IPS-NIHi11 (cell line): Measurements from ENCODE around the gene ACTA2.

Experiments
- DNase-seq: peaks from one replicate; pipeline ENCODE4 v3.0.0; 2012; ENCODE audit warnings: mixed read lengths, low spot score

Gene ACTA2

DNA sequence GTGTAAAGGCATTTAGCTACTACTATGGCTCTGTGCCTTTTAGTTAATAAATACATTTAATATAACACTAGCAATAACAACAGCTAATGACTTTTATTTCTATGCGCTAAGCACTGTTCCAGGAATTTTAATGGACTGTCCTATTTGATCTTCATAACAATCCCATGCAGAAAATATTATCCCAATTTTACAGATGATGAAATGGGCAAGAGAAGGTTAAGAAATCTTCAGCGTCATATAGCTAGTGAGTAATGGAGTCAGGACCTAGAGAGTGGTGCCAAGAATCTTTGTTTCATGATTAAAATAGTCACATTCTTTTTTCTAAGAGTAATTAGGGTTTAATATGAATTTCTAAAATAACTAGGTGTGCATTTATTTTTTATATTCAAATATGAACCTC is 32.4 kb downstream of the ACTA2 start:
- no peak for DNase-seq

DNA sequence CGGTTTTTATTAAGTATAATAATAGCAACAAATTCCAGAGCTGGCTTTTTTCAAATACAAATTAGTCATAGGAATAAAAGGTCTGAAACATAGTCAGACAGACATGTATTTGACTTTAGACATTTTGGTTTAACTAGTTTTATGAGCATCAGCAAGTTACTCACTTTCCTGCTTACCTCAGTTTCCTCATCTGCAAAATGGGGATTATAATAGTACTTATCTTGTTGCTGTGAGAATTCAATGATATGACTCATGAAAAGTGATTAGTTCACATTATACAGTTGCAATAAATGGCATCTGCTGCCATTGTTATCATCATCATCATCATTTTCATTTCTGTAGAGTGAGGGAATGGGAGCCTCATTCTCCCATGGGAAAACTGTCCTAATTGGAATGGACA is 33.5 kb downstream of the ACTA2 start:
- DNase-seq: no peak

DNA sequence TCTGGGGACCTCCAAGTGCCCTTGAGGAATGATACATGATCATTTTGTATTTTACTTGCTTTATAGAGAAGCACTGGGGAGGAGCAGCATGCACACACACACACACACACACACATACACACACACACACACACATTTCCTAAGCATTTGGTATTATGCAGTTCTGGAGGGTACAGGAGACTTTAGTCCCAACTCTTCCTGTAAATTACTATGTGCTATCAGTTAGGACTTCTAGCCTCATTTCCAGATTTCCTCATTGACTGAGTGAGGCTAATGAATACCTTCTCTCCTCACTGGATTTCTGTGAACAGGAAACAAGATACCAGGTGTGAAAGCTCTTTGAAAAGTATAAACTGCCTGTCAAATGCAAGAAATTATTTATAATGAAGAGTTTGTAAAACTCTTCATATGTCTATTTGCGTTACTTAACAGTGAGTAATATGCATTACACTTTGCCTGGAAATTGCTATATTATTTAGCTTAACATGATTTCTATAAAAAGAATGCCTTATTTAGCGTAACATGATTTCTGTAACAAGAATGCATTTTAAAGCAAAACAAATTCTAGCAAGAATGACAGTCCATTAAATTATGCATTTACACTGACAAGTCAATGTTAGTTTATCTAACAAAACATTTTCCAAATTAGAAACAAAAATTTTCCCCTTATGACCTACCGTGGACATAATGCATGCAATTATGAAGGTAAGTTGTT is 34.2 kb downstream of the ACTA2 start:
- no peak for DNase-seq

DNA sequence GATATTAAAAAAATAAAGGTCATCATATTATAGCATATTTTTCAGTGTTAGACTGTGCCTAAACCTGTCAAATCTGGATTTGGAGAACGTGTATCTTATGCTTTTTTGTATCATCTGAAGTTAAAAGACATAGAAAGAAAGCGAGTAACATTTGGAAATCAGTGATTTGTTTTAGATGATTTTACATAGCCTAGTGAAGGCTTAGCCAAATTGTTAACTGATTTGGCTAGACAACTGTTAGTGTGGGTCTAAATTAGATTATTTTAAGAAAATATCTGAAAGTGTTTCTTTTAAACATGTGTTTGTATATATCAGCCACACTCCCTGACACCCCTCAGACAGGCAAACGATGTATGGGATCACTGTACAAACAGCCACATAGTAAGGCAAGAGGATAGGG is 35.6 kb downstream of the ACTA2 start:
- DNase-seq: no peak

DNA sequence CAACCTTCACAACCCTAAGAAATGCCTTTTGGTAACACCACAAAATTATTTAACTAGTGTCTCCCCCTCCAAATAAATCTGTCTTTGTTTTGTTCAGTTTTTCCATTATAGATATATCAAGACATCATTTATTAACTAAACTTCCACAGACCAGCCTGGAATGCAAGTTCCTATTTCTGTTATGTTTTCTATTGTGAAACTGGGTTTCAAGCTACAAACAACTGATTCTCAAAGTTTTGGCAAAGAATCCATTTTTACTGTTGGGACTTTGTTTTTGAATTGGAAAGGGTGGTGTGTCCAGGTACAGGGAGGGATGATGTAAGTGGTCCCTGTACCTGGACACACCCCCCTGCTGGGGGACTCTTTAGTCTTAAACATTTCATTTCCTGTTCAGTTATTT is 36.3 kb downstream of the ACTA2 start:
- DNase-seq: no peak

DNA sequence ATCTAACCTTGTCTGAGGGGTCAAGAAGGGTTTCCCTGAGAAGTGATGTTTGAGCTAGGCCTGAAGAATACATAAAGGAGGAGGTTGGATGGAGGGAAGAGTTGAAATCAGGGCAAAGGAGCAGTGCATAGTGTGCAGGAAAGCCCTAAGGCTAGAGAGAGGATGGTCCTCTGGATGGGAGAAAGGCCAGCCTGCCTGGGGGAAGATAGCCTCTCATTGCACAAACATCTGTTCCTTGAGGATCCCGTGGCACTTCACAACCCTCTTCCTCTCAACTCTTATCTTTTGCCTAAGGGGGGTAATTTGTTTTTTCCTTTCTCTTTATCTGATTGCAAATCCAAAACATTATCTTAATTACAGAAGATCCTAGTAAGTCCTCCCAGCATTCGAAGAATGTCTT is 36.8 kb downstream of the ACTA2 start:
- no peak for DNase-seq

DNA sequence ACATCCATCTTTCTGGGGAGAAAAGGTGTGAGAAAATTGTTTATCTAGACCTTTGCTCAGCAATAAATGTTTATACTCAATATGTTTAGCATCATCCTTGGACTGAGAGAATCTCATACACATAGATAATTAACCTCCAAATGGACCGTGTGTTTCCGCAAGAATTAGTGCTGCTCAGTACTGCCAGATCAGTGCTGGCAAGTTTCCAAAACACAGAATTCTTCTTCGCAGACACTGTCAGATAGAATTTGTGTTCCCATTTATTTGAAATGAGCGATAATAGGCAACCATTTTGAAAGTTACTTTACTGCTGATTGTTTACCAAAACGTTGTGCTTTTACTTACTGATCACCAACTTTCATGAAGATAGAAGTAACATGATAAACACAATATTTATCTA is 38.8 kb downstream of the ACTA2 start:
- DNase-seq: no peak

DNA sequence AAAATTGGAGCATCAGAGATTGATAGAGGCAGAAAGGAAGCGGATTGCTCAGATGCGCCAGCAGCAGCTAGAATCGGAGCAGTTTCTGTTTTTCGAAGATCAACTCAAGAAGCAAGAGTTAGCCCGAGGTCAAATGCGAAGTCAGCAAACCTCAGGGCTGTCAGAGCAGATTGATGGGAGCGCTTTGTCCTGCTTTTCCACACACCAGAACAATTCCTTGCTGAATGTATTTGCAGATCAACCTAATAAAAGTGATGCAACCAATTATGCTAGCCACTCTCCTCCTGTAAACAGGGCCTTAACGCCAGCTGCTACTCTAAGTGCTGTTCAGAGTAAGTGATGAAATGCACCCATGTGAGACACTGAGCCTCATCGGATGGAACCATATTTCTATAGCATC is 39.4 kb downstream of the ACTA2 start:
- DNase-seq: no peak

DNA sequence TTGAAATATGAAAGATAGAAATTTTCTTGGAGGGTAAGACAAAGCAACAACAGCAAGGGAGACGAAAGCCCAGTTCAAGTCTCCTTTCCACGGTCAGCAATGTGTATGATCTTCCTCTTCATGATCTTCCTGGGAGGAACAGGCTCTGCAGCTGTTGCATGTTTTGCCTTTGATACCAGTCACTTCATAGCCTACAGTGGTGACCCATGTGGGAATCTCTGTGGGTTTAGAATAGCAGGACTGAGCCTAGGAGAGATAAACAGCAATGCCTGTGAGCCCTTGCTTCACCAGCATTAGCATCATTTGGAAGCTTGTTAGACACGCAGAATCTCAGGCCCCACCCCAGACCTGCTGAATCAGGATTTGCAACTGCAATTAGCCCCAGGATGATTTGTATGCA is 40.7 kb downstream of the ACTA2 start:
- no peak for DNase-seq

DNA sequence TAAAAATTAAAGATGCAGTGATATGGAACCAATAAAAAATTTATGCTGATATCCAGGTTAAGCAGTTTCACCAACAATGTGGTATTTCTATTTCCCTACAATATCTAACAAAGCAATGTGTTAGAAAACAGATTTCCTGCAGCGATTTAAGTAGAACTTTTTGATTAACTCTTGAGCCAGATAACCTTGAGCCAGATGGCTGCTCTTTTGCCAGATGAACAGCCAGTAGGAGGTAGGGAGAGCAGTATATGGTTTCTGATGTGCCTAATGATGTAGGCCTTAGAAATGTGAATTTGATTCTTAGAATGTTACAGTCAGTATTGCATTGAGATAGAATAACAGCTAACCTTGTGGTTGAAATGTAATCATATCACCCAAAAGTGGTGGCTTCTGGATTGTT is 41.5 kb downstream of the ACTA2 start:
- no peak for DNase-seq

DNA sequence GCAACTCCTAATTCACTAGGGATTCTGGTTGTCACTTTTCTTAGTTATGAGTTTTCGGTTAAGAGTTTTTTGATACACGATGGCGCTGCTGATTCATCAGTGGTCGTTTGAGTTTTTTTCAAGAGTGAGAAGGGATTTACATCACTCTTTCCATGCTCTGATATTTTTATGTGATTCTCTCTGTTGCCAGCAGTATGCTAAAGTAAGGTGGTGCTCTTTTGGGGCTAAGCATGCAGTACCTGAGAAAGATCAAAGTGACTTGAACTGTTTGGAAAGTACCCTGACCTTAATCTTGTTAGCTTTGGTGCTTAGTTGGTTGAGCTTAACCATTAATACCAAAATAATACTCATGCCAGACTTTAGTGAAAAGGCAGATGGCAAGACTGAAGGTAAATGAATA is 44.4 kb downstream of the ACTA2 start:
- DNase-seq: no peak

DNA sequence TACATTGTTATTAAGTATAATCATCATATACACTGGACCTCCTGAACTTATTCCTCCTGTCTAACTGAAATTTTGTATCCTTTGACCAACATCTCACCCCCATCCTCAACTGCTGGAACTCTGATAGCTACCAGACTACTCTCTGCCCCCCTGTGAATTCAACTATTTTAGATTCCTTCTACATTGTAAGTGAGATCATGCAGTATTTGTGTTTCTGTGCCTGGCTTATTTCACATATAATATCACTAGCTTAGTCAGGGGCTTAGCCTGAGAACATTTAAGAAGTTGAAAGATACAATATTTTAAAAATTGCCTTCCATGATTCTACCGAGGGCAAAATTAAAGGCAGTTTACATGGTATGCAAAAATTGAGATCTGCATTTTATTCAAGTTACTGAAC is 45.7 kb downstream of the ACTA2 start:
- DNase-seq: no peak

DNA sequence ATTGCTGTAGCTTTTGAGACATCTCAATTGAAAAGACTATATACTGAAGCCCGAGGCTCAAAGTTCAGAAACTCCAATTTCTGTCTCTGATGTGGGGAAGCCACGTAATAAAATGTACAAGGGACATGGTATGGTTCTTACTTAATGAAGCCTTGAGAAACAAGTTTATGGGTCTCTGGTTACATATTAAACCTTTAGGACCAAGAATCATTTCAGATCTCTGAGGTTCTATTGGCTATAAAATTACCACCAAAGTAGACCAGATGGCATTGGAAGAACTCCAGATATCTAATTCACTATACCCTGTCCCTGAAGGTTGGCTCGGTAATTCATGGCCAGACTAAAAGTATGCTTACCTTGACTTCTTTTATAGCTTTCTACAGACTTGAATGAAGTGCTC is 48.9 kb downstream of the ACTA2 start:
- no peak for DNase-seq

DNA sequence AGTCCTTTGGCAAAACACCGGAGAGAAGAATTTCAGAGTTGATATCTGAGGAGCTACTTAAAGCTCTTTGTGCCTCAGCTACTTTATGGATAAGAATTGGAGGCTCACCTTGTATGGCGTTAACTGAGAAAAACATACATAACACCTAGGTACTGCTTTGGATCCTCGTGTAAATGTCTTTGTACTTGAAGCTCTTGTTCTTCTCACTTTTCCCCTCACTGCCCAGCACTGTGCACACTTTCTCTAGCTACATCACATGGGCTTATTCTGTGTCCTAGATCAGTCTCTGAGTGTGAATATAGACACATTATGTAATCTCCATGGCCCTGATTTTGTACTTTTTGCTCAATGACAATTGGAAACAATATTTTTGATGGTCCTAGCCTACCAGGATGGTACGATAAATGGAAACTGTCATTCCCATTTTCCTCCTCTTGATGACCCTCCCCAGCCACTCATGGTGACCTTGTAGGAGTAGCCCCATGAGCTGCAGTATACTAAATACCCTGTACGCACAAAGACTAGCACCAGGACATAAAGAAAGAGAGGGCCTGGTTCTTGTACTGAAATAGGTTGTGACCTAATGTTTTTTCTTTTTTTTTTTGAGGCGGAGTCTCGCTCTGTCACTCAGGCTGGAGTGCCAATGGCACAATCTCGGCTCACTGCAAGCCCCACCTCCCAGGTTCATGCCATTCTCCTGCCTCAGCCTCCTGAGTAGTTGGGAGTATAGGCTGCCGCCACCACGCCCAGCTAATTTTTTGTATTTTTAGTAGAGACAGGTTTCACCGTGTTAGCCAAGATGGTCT is 50.4 kb downstream of the ACTA2 start:
- DNase-seq: no peak

DNA sequence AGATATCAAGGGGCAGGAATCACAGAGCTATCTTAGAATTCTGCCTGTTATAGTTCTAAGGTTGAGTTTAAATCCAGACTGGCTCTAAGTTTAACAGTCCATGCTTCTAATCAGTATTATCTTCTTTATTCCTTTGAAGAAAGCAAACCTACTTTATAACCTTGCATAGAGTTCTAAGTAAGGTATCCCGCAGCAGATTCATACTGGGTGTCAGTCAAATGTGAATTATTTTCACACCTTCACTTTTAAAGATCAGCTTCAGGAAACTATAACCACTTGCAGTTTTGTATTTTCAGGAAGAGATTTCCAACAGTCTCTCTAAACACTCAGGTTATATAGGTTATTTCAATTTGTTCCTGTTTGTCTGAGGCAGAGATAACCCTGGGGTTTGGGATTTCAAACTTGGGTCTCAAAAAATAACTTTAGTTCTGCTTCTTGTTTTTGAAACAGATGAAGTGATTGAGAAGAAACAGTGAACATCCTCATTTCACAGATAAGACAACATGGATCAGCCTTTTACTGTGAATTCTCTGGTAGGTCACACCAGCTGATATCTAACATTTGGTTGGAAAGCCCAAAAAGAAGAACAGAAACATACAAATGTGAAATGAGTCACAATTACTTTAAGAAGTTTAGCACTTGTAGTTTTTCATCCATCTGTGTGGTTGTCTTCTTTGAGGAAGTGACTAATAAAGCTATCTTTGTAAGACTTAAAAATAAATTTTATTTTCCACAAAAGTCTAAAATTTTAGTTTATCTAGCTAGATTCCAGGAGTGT is 51.2 kb downstream of the ACTA2 start:
- DNase-seq: no peak

DNA sequence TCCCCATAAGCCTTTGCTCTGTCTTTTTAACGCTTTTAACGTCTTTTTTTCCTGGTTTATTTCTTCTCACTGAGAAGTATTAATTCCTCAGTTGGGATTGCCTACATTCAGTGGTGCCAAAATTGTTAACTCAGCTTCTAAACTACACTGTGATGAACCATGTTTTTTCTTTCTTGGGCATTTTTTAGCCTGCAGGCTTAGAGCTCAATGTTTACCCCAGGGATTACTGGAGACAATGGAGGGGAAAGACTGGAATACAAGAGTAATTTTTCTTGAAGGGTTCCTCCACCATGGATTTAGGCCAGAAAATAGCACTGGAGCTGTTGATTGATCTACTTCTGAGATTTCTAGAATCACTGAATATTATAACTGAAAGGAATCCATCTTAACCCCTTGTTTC is 52.7 kb downstream of the ACTA2 start:
- DNase-seq: no peak

DNA sequence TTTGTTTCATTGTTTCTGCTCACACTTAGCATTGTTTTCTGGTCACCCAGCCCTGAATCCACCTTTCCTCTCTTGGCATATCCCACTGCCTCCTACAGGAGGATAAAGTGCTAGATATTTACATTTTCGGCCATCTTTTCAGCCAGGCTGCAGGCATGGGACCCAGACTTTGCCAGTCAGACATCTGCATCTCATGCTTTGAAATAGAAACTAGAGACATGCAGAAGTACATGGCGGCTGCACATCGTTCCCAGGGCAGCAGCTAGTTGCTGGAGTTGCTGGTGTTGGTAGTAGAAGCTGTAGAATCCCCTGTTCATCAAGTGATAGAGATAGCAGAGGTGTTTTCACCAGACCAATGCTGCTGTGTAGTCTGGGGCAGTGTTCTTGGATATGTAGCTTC is 53.8 kb downstream of the ACTA2 start:
- no peak for DNase-seq

DNA sequence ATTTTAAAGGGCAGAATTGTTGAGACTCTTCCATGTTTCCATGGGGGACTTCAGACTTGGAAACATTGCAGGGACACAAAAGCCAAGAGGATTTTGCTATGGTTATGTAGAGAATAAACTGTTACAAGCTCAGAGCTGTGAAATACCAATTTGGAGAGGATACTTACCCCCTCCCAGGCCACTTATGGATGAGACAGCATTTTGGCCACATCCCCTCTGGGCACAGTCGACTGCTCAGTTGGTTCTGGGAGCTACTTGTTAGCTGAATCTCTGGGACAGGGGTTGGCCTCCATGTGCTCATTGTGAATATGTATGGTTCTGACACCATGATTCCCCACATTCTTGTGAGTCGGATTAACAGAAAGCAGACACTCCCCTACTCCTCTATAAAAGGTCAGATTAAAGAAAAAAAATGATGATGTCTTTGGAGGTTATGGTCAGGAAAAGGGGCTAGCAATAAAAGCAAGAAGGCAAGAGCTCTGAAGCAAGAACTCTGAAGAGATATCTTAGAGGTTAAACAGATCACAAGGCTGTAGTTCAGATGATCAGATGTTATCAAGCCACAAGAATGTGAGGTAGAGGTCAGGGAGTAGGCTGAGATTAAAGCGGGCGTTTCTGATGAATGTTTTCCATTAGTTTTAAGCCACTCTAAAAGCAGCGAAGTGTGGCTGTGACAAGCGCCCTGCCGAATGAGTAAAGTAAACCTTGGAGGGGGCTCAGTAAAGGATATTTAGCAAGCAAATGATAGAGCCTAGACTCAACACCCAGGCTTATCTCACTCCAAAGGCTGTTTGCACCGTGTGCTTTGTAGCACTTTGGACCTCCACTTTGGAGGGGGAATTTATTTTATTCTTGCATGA is 55.3 kb downstream of the ACTA2 start:
- no peak for DNase-seq

DNA sequence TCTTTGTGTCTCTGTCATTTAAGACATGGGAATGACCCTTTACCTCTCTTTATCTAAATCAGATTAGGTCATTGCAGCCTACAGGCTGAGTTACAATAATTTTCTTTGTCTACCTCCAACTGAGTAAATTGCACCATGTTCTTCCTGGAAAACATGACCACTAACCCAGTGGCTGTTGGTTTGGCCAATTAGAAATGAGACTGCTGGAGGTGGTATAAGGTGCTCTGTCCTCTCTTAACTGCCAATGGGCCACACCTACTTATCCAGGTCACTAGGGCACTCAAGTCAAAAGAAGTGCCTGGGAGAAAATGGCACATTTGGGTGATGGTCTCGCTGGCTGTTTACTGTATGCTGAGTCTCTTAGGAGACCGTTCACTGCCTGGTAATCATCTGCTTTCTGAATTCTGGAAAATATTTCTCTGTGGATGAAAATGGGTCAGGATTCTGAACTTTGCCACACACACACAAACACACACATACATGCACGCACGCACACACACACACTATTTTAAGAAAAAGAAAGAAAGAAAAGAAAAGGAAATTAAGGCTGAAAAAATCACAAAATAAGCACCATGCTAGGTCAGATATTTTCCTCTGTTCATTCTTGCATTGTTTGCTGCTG is 56.1 kb downstream of the ACTA2 start:
- no peak for DNase-seq

DNA sequence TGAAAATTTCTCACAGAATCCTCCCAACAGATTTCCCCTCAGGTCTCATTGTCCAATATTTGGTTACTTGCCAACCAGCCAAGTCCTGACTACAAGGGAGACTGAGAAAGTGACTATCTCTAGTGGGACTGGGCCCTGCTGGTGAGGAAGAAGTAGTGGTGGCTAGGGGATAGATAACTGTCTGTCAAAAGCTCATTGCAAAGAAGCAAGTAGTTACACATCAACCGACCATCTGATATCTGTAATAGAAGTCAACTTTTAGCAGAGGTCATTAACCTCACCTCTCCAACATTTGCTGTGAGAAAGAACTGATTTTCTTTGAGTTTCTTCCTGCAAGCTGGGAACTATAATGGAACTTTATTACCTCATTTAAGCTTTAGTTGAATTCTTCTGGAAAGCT is 57.3 kb downstream of the ACTA2 start:
- DNase-seq: no peak

DNA sequence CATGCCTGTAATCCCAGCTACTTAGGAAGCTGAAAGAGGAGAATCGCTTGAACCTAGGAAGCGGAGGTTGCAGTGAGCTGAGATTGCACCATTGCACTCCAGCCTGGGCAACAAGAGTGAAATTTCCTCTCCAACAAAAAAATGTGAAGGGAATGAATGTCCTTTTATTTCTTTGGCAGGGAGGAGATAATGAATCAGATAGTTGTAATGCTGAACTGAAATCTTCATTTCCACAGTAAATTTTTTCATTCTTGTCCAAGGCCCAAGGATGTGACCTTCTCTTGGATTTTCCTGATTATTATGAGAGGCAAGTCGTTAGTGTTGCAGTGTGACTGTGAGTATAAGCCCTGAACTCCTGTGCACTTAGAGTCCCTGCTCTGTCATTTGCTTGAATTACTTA is 59.0 kb downstream of the ACTA2 start:
- no peak for DNase-seq
